ENCODE data around the gene KDM5B.
"Not testable (repeated sequence)": the region's sequence is repeated elsewhere in the genome, so short reads cannot be mapped to it uniquely, and the experiment has no call there.

KDM5B gene

DNA sequence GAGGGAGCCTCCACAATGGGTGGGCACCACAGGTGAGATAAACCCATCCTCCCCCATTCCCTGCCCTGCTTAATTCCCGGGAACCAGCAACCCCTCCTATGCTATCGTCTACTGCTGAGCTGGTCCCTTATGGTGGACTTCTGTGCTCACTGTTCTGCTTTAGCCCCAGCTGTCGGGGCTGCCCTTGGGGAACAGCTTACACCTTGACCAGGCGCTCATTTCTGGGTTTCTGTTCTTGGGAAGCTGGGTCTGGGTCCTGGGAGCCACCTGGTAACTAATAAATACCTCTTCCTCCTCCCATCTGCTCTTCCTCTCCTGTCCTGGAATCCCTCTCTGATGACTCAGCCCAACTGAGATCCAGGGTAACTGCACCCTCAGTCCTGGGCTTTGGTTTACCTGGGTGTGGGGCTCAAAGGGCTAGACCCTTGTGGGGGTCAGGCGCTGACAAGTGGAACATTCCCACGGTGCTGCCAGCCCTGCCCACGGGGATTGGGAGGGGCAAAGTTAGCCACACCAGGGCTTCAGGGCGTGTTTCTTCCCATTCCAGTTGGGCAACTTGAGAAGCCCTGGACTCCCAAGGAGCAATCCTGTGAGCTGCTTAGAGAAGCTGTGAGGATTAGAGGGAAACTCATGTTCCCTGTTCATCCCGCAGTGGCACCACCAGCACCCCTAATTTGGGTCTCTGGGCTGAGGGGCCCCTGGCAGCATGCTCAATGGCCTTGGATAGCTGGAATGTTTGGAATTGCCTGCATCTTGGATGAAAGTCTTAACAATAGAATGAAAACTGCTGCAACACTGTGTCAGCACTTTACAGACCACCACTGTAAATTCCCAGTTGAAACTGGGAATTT, 4.2 kb upstream of the KDM5B start:
- DNase-seq (ENCODE audit: low read depth in 2 of 2) = no peak

GRCh38 chr1:202811296-202812175, 3.3 kb upstream of the KDM5B start:
- no peak for DNase-seq (ENCODE audit: low read depth in 2 of 2)

DNA sequence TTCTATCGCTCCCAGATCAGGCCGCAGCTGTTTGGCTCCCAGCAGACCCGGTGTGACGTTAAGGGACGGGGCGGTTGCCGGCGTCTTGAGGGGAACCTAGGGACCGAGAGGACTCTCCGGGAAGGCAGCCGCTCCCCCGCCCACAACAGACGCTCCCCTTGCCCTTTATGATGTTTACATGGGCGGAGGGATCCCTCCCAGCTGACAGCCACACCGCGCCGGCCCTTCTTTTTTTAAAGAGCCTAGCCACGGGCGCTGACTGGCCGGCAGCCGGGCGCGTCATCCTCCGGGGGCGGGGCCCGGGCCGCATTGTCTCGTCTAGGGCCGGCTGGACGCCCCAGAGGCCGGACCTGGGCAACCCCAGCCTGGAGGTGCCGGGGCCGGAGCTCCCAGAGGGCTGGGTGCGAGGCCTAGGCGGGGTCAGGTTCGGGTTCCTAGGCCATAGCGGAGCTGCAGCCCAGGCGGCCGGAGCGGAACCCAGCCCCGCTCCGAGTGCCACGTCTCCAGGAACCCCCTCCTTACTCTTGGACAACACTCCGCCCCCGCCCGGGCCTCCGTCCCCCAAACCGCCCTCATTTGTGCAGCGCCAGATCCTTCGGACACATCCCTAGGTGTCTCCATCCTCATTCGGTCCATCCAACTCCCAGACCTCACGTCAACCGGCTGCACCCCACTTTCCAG, 2.5 kb upstream of the KDM5B start, which contains the start of gene PCAT6:
PCAT6 (plus strand) TSS at position 340 of the 681 bp plus-strand sequence.
- peak; percentile 63 to 74 for DNase-seq (ENCODE audit: low read depth in 2 of 2)

DNA sequence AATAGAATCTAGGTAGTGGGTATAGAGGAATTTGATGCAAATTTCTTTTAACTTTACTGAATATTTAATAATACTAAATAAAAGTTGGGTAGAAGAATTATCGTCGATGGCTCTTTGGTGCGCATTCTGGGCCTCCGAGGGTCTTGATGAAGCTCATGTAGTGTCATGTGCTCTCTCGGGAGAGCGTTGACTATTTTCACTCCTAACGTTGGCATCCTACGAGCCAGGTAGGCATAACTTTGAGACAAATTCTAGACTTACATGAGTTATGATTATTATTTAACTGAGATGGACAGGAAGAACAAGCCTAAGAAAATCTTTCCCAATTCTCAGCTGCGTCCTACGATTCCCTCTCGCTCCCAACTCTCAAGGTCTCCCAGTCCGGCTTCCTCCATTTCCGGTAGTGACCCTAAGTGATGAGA, 2.0 kb upstream of the KDM5B start:
- DNase-seq (ENCODE audit: low read depth in 2 of 2) = no peak

DNA sequence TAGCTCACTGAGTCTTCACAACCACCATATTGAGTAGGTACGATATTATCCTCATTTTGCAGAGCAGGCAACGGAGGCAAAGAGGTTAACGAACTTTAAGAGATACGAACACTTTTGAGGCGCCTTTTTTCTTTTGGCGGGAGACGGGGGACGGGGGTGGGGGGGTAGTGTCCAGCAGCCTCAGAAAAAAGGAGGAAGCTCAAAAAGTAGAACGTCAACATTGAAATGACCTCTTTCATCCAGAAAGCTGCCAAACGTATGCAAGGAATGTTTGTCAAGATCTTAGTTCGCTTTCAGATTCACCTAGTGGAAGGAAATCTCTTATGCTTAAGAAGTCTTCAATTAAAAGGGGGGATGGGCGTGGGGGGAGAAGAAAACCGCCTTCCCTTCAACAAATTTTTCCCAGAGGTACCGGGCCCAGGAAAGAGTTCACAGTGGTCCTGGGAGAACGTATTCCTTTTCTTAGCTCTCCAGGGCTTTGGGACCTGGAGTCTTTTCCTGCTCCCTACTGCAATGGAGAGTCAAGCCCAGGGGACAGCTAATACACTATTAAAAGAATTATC, 1.5 kb upstream of the KDM5B start:
- DNase-seq (ENCODE audit: low read depth in 2 of 2) = no peak

DNA sequence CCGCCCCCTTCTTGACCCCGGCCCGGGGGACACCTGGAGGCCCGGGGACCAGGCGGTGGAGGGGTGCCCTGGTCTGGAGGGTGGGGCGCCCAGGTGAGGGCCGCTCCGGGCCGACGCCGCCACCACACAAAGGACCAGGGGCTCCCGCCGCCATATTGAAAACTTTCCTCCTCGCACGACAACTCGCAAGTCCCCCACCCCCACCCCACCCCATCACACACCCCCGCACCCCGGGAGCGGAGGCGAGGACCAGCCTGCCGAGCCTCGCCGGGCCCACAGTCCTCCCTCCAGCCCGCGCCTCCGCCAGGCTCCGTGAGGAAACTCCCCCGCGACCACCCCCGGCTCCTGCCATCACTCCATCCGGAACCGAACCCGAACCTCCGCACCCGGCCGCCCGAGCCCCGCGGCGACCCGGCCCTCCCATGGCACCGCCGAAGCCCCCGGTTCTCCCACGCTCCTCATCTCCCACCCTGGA, 733 bp downstream of the KDM5B start:
- DNase-seq (ENCODE audit: low read depth in 2 of 2) = peak in 1 of 2 donors; percentile 4

- no peak for DNase-seq (ENCODE audit: low read depth in 2 of 2)
Measured at GRCh38 chr1:202806845-202807450, 1.3 kb downstream of the KDM5B start.

- no peak for DNase-seq (ENCODE audit: low read depth in 2 of 2)
Measured at GRCh38 chr1:202805886-202806844, 2.1 kb downstream of the KDM5B start.

DNA sequence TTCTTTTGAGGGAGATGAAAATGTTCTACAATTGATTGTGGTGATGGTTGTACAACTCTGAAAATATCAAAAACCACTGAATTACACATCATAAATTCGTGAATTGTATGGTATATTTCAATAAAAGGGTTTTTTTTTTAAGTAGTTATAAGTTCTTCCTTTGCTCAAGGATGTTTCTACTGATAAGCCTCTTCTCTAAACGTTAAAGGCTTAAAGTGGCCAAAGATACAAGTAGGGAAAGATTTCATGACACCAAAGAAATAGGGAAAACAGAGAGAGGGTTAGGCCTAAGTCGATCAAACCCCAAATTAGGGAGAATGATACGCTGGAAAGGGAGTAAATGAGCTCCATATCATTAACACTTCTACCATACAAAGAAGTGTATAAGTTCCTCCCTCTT, 4.1 kb downstream of the KDM5B start:
- DNase-seq (ENCODE audit: low read depth in 2 of 2) = no peak

- DNase-seq (ENCODE audit: low read depth in 2 of 2) = no peak
Measured at GRCh38 chr1:202802998-202803932, 5.0 kb downstream of the KDM5B start.

- DNase-seq (ENCODE audit: low read depth in 2 of 2) = no peak
Measured at GRCh38 chr1:202802034-202802433, 6.2 kb downstream of the KDM5B start.

DNA sequence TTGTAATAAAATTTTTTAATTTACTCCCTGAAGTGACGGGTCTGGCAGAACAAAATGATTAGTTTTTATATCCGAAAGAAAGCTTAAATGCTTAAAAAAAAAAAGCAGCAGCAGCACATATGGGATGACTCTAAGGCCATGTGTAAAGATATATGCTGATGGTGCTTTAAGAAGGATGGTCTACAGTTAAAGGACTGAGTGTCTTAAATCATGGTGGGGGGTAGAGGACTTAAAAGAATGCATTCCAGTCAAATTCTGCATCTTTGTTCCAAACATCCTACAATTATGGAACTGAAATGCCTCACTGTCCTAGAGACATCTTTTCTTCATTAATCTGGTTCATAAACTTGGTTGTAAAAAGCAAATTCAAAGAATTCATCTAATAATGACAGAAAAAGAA, 7.0 kb downstream of the KDM5B start:
- DNase-seq (ENCODE audit: low read depth in 2 of 2) = no peak

DNA sequence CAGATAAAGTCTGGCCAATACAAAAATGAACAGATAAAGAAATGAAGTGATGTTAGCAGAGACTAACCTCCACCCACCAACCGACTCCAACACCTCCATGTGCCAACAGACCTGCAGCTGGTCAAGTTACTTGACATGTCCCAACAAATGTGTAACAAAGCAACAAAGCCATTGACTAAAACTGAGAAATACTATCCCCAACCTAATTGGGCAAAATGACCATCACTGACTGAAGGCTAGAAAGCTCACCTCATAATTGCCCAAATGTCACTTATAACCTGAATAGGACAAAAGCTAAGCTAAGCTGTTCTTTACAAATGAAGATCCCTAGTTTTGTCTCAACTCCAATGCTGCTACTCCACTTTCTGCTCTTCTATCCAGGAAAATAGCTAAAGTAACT, 7.5 kb downstream of the KDM5B start:
- no peak for DNase-seq (ENCODE audit: low read depth in 2 of 2)

GRCh38 chr1:202798792-202799331, 9.4 kb downstream of the KDM5B start:
- DNase-seq (ENCODE audit: low read depth in 2 of 2) = no peak

DNA sequence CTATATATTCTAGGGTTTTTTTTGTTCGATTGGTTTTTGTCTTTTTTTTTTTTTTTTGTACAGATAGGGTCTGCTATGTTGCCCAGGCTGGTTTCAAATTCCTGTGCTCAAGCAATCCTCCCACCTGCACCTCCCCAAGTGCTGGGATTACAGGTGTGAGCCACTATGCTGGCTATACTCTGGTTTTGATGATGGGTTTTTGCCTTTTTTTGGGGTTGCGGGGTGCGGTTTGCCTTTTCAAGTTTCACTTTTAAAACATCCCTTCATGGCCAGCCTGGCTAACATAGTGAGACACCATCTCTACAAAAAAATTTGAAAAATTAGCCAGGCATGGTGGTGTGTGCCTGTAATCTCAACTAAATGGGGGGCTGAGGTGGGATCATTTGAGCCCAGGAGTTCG, 10.0 kb downstream of the KDM5B start:
- DNase-seq (ENCODE audit: low read depth in 2 of 2) = no peak

DNA sequence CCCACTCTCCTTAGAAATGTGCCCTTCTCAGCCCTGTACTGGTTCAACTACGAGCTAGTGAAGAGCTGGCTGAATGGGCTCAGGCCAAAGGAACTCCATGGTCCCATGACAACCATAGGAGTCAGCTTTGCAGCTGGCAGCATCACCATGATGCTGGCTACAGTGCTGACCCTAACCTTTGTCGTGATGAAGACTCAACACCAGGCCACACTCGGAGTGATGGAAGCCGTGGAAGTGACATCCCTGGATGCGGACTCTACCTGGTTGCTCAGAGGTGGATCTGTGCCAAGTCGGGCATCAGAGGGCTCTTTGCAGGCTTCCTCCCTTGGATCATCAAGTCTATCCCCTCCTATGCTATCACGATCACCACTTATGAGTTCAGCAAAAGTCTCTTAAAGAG, 11.6 kb downstream of the KDM5B start:
- no peak for DNase-seq (ENCODE audit: low read depth in 2 of 2)

- not testable (repeated sequence) for DNase-seq (ENCODE audit: low read depth in 2 of 2)
Measured at GRCh38 chr1:202794931-202795330, 13.3 kb downstream of the KDM5B start.

- no peak for DNase-seq (ENCODE audit: low read depth in 2 of 2)
Measured at GRCh38 chr1:202794051-202794740, 14.0 kb downstream of the KDM5B start.

Measured in stimulated activated CD8-positive, alpha-beta memory T cell treated with anti-CD3 and anti-CD28 coated beads, Interleukin-7, amount 100 ng/mL, for 1 hour (primary cell).